HG03139 (cell line): ENCODE measurements around the gene MOXD1.
"Not testable (repeated sequence)": the region's sequence is repeated elsewhere in the genome, so short reads cannot be mapped to it uniquely, and the experiment has no call there.

ENCODE experiments used
- ATAC-seq: cut with Tn5 transposase; IDR thresholded peaks from one replicate; pipeline ENCODE4 v1.9.1; 2021; ENCODE audit not compliant: unreplicated experiment

The MOXD1 gene

DNA sequence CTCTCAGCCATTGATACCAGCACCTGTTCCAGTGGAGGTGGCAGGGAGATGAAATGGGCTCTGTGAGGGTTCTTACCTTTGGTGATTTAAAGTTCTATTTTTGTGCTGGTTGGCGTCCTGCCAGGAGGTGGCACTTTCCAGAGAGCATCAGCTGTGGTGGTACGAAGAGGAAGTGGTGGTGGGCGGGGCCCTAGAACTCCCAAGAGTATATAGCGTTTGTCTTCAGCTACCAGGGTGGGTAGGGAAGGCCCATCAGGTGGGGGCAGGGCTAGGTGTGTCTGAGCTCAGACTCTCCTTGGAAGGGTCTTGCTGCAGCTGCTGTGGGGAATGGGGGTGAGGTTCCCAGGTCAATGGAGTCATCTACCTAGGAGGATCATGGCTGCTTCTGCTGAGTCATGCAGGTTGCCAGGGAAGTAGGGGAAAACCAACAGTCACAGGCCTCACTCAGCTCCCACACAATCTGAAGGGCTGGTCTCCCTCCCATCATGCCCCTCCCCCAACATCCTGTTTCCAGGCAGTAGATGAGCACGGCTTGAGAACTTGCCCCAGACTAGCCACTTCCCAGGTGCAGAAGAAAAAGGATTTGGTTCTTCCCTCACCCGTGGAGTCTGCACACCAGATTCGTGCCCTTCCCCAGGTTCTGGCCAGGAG lies 46.6 kb downstream of the MOXD1 start:
- ATAC-seq, result no peak

DNA sequence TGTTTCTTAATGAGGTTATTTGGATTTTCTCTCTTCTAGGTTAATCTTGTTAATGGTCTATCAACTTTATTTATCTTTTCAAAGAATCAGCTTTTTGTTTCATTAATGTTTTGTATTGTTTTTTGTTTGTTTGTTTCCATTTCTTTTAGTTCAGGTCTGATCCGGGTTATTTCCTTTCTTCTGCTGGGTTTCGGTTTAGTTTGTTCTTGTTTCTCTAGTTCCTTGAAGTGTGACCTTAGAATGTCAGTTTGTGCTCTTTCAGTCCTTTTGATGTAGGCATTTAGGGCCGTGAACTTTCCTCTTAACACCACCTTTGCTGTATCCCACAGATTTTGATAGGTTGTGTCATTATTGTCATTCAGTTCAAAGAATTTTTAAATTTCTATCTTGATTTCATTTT lies 49.3 kb downstream of the MOXD1 start:
- not testable (repeated sequence) for ATAC-seq

DNA sequence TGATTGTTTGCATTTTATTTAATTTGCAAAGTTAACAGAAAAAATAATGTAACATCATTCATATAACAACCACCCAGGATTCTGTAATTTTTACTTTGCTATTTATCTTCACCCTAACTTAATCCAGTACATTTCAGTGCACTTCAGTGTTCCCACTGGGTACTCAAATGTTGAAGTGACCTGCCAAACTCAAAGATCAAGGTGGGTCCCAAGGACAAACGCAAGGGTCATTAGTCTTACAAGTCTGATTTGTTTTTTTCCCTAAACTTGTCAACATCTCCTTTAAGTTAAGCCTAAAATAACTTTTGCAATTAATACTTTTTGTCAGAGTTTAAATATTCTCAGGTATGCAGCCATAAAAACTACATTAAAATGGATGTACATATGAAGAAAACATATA lies 53.0 kb downstream of the MOXD1 start:
- no peak for ATAC-seq

DNA sequence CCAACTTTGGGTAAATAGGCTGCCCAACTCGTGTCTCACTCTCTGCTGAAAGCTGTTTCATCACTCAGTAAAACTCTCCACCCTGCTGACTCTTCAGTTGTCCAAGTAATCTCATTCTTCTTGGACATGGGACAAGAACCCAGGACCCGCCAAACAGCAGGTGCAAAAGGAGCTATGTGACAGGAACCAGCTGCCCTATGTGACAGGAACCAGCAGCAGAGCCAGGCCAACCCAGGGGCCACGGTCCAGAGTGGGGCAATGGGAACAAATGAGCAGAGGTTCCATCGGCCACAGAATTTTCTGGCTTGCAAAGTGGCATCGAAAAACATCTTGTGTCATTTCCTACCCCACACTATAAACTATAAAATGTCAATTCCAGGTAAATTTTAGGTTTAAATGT lies 56.5 kb downstream of the MOXD1 start:
- ATAC-seq, result no peak

DNA sequence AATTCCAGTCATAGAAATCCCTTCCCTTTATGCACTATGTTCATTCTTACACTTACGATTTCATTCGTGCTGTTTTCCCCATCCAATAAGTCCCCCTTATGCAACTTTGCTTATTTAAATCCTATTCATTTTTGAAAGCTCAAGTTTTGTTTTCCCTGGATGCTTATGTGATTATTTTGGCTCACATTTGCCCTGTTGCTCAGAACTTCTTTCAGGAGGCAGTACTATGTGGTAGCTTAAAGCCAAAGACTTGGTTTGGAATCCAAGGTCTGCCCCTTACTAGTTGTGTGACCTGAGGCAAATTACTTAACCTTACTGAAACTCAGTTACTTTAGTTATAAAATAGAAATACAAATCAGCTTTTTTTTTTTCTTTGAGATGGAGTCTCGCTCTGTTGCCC lies 59.6 kb downstream of the MOXD1 start:
- no peak for ATAC-seq

DNA sequence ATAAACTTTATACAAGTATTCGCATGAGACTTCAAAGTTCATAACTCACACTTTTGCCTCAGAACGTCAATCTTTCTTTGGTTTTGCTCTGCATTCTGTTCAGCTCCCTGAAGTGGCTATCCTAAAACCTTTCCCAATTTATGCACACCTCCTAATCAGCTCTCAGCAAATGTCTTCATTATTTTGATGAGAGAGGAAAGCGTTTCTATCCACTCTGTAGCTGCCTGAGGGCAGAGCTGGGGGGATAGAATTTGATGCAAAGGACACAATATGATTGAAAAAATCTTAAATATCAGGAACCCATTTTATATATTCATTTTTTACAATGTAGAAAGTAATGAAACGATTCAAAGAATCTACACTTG lies 66.8 kb downstream of the MOXD1 start:
- ATAC-seq, result no peak

DNA sequence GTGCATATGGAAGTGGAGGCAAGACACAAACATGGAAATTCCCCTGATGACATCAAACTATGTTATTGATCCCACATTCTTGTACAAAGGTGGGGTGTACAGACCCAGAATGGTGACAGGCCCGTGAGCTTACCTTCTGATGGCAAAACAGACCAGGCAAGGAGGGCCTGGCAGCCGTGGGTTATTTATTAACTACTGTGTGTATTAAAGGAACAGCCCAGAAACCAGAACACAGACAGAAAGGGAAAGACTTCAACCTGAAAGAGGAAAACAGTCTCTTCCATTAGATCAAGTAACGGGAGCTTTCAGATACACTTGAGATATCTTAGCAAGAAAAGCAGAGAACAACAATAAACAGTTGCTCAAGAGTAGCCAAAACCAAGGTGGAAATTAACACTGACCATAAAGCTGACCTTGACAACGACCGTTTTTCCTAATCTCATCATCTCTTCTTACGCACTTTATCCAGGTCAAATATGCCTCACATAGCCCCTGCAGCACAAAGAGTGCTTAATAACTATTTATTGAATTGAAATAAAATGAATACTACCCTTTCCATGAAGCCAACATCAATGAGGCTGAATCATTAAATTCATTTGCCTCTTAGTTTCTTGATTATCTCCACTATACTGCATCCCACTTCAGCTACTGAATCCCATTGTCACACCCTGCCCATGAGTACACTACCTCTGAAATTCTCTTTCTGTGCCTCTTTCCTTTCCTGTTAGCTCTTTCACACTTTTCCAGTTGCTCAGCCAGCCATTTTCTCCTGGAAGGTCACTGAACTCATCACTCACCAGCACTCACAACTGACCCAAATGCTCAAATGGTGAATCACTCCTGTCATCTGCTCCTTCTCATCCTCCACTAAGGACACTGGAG lies 67.4 kb downstream of the MOXD1 start:
- no peak for ATAC-seq

DNA sequence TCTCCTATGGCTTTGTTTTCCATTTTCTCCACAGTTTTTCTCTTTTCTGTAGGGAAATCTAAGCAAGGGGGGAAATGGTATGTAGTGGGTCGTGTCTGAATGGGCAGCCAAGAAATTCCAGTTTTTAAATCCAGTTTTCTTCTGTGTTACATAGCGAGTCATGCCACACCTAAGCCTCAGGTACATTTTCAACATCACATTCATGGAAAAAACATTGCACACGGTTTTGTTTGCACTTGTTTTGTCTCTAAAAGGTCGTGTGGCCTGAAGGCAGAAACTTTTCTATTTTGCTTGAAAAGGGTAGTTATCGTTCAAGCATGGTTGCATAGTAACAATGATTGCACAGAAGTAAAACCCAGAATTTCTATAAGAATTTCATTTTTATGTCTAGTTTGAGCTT lies 70.5 kb downstream of the MOXD1 start:
- ATAC-seq, result no peak

DNA sequence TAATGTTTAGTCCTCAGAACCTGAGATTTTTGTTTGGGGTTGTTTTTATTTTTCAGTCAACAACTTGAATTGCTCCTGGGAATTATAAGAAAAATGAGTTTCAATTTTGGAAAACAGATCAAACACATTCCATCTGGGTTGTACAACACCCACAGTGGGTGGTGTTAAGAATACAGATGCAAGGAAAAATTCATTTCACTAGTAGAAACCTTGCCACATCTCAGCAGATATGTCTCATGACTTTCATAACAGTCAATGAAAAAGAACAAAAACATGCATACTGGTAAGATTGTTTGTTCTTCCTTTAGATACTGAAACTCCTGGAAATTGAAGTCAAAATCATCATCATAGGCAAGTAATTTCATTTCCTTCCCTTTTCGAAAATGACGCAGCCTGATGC lies 78.9 kb downstream of the MOXD1 start:
- ATAC-seq, result no peak

DNA sequence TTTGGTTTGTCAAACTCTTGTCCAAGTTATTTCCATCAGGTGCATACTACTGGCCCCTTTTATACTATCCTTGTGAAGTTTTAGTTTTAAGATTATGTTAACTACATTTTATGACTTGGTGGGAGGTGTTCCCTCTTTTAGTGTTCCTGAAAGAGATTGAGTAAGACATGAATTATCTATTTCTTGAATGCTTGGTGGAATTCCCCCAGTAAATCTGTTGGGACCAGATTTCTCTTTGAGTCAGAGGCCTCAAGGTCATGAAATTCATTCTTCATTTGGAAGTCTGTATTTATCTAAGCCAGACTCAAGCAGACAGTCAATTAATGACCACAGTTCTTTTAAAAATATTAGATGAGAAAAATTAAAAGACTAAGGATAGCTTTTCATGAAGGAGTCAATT lies 81.3 kb downstream of the MOXD1 start:
- no peak for ATAC-seq

DNA sequence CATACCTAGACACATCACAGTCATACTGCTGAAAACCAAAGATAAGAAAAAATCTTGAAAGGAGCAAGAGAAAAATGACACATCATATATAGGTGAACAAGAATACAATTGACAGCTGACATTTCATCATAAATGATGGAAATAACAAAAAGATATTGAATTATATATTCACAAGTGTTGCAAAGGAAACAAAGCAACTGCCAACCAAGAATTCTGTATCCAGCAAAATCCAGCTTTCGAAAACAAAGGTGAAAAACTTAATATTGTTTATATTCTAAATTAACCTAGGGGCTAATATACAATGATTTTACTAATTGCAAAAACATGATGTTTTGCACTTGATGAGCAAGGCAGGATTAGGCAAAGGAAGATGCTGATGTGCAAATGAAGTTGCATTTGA lies 84.3 kb downstream of the MOXD1 start:
- no peak for ATAC-seq

DNA sequence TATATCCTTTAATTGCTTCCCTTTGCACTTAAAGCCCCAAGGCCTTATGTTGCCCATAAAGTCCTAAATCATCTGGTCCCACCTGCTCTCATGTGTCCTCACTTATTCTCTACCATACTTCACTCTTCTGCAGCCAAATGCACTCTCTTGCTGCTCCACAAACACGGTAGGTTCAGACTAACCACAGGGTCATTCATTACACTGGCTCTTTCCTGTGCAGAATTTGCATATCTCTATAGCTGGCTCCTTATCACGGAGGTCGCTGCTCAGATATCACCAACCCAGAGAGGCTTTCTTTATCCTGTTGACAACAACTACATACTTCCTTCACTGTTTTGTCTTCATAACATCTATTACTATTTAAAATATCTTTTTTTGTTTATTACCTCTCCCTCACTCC lies 86.8 kb downstream of the MOXD1 start:
- peak; percentile 97 for ATAC-seq

DNA sequence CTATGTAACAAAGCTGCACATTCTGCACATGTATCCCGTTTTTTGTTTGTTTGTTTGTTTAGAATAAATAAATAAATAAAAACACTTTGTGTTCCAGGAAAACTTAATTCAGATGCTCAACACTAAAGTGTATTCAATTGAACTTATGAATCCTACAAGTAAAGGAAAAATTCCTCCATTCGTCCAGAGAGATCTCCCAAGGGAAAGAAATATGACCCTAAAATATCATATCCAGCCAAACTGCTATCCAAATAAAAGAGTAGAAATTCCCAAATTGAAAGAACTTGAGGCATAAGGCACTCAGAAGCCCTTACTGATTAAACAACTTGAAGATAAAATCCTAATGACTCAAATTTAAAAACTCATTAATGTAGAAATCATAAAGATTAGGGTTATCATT lies 90.4 kb downstream of the MOXD1 start:
- no peak for ATAC-seq

DNA sequence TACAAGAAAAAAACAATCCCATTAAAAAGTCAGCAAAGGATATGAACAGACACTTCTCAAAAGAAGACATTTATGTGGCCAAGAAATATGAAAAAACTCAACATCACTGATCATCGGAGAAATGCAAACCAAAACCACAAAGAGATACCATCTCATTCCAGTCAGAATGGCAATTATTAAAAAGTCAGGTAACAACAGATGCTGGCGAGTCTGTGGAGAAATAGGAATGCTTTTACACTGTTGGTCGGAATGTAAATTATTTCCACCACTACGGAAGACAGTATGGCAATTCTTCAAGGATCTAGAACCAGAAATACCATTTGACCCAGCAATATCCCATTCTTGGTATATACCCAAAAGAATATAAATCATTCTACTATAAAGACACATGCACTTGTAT lies 91.1 kb downstream of the MOXD1 start:
- ATAC-seq, result not testable (repeated sequence)

DNA sequence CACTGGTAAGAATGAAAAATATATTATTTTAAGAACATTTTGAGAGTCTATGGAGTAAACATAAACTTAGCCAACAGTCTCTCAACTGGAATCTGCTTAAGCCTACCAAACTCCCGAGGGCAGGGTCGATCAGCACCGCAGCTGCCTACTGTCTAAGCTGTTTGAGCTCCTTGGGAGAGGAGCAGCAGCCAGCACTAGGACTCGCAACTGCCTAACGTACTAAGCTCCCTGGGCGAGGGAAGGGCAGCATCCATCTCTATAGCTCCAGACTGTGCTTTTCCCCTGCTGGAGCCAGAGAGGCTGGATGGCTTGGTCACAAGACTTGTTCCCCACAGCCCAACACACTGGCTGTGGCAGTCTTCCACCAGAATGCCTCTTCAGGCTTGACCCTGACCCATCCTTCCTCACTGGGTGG lies 96.4 kb downstream of the MOXD1 start:
- ATAC-seq, result no peak

DNA sequence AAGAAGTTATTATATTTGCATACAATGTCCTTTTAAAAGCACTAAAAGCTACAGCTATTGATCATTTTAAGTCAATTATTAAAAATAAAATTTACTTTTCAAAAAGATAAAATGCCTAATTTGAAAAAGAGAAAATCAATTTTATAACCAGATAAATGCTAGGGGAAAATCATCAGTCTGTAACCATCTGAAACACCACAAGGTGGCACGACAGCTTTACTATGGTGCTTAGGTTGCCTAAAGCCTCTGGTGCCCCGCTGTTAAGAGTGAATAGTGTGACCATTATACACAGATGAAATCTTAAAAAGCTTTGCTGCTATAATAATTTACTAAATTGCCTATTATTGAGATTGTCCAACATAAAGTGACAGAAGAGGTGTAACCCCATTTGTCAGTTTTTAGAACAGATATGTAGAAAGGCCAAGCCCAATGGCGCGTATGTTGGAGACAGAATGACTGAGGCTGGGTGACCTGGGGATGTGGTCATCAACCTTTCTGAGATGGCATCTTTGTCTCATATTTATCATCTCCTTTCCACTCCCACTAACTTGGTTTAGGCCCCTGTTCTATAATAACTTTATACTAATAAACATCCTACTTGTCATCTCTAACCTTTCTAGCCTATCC lies 100.8 kb downstream of the MOXD1 start:
- ATAC-seq, result peak; percentile 83

DNA sequence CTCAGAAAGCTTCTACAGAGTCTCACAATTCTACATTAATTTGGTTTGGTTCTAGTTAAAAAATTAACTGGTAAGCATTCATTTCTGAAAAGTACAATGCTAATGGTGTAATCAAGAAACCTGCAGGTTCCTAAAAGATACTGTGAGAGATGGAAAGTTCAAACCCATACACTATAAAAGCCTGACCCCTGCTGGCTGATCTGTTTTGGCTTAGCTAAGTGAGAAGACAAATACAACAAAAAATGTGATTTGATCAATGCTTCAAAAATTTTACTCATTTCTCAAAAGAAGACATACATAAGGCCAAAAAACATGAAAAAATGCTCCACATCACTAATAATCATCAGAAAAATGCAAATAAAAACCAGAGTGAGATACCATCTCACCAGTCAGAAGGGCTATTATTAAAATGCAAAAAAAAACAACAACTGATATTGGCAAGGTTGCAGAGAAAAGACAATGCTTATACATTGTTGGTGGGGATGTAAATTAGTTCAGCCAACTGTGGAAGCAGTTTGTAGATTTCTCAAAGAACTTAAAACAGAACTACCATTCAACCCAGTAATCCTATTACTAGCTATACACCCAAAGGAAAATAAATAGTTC lies 102.8 kb downstream of the MOXD1 start:
- no peak for ATAC-seq

DNA sequence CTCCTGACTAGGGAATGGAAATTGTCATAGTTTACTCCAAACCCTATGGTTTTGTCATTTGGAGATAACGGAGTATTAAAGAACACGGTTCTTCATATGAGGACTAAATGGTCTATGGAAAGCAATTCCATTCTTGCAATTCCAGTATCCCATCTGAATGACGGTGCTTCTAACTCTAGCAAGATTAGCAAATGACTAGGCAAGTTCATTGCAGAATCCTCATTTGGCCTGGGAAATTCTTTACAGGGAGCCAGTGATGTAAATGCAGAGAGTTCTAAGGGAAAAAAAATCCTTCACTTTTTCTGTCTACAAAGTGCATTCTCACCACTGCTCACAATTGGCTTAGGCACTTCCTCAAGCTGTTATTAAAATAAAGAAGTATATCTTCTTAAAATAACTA lies 111.5 kb downstream of the MOXD1 start:
- no peak for ATAC-seq

DNA sequence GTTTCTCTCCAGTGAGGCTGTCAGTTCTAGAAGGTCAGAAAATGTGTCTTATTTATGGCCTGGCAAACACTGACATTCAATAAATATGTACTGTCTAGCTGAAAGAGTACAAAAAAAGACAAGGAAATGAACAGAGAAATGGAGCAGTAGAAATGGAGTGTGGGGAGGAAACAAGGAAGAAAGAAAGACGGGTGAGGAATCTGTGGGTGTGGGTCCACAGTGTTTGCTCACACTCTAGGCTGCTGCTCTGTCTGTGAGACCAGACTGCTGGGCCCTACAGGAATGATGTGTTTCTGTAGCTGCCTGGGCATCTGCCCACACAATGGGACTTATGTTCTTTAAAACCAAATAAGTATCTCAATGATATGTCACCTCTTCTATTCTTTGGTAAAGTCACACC lies 114.2 kb downstream of the MOXD1 start:
- ATAC-seq, result no peak

DNA sequence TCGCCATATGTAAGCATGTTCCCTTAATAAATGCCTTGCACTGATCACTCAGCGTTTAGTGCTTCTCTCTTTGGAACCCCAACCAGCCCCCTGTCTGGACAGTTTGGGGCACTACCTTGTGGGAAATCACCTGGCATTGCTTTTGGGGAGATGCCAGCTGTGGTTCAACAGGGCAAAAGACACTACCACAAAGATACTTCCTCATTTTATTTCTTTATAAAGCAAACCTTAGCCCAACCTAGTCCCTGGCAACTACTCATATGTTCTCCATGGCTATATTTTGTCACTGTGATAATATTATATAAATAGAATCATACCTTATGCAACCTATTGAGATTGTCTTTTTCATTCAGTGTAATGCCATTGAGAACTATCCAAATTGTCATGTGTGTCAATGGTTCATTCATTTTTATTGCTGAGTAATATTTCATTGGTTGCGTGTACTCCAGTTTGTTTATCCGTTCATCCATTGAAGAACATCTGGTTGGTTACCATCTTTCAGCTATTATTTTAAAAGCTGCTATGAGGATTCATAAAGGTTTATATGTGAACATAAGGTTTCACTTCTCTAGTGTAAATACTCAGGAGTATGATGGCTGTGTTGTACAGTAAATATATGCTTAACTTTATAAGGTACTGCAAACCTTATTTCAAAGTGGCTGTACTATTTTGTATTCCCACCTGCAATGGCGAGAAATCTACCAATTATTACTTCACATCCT lies 114.8 kb downstream of the MOXD1 start:
- no peak for ATAC-seq
